ENCODE data around the gene KCNJ3. TPM values are rescaled to one million over a fixed set of nuclear protein-coding genes. Genes with fewer than 3 reads are reported as not detected.

The KCNJ3 gene
- total and polyA plus RNA-seq, 2 donors: 0.21 TPM; not detected in 1

- H3K4me3 ChIP-seq (ENCODE audit: low read length in 2 of 2): no peak overlapping the region
- no peaks in the 10 kb centered on the region for H3K9me3 ChIP-seq (ENCODE audit: control insufficient read depth in 2 of 2, insufficient read depth in 1 of 2, low read length in 1 of 2)
- no peaks in the 10 kb centered on the region for H3K4me1 ChIP-seq (ENCODE audit: control insufficient read depth in 2 of 2, insufficient read depth in 2 of 2, low read length in 2 of 2)
- 87% methylated on average over 6 of the region's 6 CpGs for WGBS
- DNase-seq (ENCODE audit: low read depth in 6 of 9, low spot score in 9 of 9): no peak
- no peaks in the 10 kb centered on the region for H3K36me3 ChIP-seq (ENCODE audit: control insufficient read depth in 2 of 2, insufficient read depth in 2 of 2, low read length in 1 of 2)
- H3K27ac ChIP-seq (ENCODE audit: low read depth in 1 of 2, low read length in 1 of 2): no peak overlapping the region
- no peaks in the 10 kb centered on the region for H3K27me3 ChIP-seq (ENCODE audit: control insufficient read depth in 2 of 2, insufficient read depth in 1 of 2, low read length in 1 of 2)
These were observed 25.8 kb downstream of the KCNJ3 start for GRCh38 chr2:154724194-154724797.

DNA sequence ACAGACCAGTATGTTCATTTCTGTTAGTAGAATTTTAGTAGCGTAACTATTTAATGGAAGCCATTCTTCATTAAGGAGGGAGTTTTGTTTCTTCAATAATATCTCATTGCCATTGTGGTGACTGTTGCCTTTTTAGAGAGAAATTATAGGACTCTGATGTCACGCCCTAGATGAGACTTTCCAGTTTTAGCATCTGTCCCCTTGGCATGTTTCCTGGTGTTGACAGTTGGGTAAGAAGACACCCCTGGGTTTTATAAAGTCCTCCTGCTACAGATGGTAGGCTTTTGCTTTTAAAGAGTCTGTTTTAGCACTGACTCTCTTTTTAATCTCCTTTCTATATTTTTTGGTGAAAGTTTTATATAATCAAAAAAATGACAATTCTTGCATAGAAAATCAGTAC lies 41.9 kb downstream of the KCNJ3 start:
- Histone ChIP-seq H3K4me1 (ENCODE audit: control insufficient read depth in 2 of 2, insufficient read depth in 2 of 2, low read length in 2 of 2) (no peaks in the 10 kb centered on the region), H3K9me3 (ENCODE audit: control insufficient read depth in 2 of 2, insufficient read depth in 1 of 2, low read length in 1 of 2) (no peaks in the 10 kb centered on the region), H3K27me3 (ENCODE audit: control insufficient read depth in 2 of 2, insufficient read depth in 1 of 2, low read length in 1 of 2) (no peaks in the 10 kb centered on the region), H3K4me3 (ENCODE audit: low read length in 2 of 2) (no peak overlapping the region), H3K27ac (ENCODE audit: low read depth in 1 of 2, low read length in 1 of 2) (no peak overlapping the region), H3K36me3 (ENCODE audit: control insufficient read depth in 2 of 2, insufficient read depth in 2 of 2, low read length in 1 of 2) (no peaks in the 10 kb centered on the region)
- DNase-seq (ENCODE audit: low read depth in 6 of 9, low spot score in 9 of 9): no peak
- WGBS: 91% methylated on average over 2 of the region's 2 CpGs

- Histone ChIP-seq H3K36me3 (ENCODE audit: control insufficient read depth in 2 of 2, insufficient read depth in 2 of 2, low read length in 1 of 2) (no peaks in the 10 kb centered on the region), H3K27ac (ENCODE audit: low read depth in 1 of 2, low read length in 1 of 2) (no peak overlapping the region), H3K4me1 (ENCODE audit: control insufficient read depth in 2 of 2, insufficient read depth in 2 of 2, low read length in 2 of 2) (no peaks in the 10 kb centered on the region), H3K4me3 (ENCODE audit: low read length in 2 of 2) (no peak overlapping the region), H3K27me3 (ENCODE audit: control insufficient read depth in 2 of 2, insufficient read depth in 1 of 2, low read length in 1 of 2) (no peaks in the 10 kb centered on the region), H3K9me3 (ENCODE audit: control insufficient read depth in 2 of 2, insufficient read depth in 1 of 2, low read length in 1 of 2) (no peaks in the 10 kb centered on the region)
- DNase-seq (ENCODE audit: low read depth in 6 of 9, low spot score in 9 of 9): no peak
- WGBS: 98% methylated on average over 1 of the region's 1 CpG
These were observed 60.4 kb downstream of the KCNJ3 start for GRCh38 chr2:154758871-154759270.

GRCh38 chr2:154762638-154763037 lies 64.1 kb downstream of the KCNJ3 start:
- DNase-seq (ENCODE audit: low read depth in 6 of 9, low spot score in 9 of 9): no peak
- no peak overlapping the region for H3K4me3 ChIP-seq (ENCODE audit: low read length in 2 of 2)
- H3K9me3 ChIP-seq (ENCODE audit: control insufficient read depth in 2 of 2, insufficient read depth in 1 of 2, low read length in 1 of 2): no peaks in the 10 kb centered on the region
- no peaks in the 10 kb centered on the region for H3K36me3 ChIP-seq (ENCODE audit: control insufficient read depth in 2 of 2, insufficient read depth in 2 of 2, low read length in 1 of 2)
- H3K27ac ChIP-seq (ENCODE audit: low read depth in 1 of 2, low read length in 1 of 2): no peak overlapping the region
- no peaks in the 10 kb centered on the region for H3K27me3 ChIP-seq (ENCODE audit: control insufficient read depth in 2 of 2, insufficient read depth in 1 of 2, low read length in 1 of 2)
- 82% methylated on average over 2 of the region's 2 CpGs for WGBS
- no peaks in the 10 kb centered on the region for H3K4me1 ChIP-seq (ENCODE audit: control insufficient read depth in 2 of 2, insufficient read depth in 2 of 2, low read length in 2 of 2)

DNA sequence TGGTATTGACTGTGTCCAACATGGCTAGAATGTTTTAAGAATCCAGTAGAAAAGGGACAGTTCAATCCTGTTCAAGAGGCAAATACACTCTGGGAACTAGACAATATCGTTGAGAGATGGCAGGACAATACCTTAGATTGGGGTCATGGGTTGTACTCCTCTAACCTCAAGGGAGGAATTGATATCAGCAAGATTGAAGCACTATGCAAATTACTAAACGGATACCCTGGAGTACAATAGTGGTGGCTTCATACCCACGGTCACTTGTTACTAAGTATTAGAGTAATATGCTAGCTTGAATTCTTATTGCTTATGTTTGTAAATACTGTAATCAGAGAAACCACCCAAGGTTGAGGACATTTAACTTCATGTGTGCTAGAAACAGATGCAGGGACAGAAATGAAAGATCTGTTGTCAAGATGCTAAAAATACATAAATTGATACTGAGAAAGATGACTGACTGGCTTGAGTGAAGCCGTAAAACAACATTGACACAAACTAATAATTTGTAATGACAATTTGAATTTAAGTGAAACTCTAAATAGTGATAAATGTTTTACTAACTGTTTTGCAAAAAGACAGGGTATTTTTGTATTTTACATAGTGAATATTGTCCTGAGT lies 73.3 kb downstream of the KCNJ3 start:
- Histone ChIP-seq H3K27ac (ENCODE audit: low read depth in 1 of 2, low read length in 1 of 2) (no peak overlapping the region), H3K36me3 (ENCODE audit: control insufficient read depth in 2 of 2, insufficient read depth in 2 of 2, low read length in 1 of 2) (no peaks in the 10 kb centered on the region), H3K4me1 (ENCODE audit: control insufficient read depth in 2 of 2, insufficient read depth in 2 of 2, low read length in 2 of 2) (no peaks in the 10 kb centered on the region), H3K9me3 (ENCODE audit: control insufficient read depth in 2 of 2, insufficient read depth in 1 of 2, low read length in 1 of 2) (no peaks in the 10 kb centered on the region), H3K27me3 (ENCODE audit: control insufficient read depth in 2 of 2, insufficient read depth in 1 of 2, low read length in 1 of 2) (no peaks in the 10 kb centered on the region), H3K4me3 (ENCODE audit: low read length in 2 of 2) (no peak overlapping the region)
- WGBS: 95% methylated on average over 4 of the region's 4 CpGs
- DNase-seq (ENCODE audit: low read depth in 6 of 9, low spot score in 9 of 9): no peak

DNA sequence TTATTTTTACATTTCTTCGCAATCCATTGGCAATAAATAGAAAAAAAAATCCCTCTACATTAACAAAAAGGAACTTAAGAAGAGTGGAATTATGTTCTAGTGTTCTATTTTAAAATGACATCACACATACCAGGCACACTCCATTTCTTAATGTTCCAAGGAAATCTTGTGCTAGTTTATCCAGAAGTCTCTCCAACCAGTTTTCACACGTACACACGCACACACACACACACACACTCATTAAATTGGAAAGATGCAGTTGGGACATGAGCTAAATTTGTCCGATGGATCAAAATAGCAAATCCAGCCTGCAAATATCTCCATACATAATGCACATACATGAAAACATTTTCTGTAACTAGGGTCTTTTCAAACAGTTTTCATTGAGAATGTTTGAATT lies 78.3 kb downstream of the KCNJ3 start:
- H3K27me3 ChIP-seq (ENCODE audit: control insufficient read depth in 2 of 2, insufficient read depth in 1 of 2, low read length in 1 of 2): no peaks in the 10 kb centered on the region
- no peaks in the 10 kb centered on the region for H3K36me3 ChIP-seq (ENCODE audit: control insufficient read depth in 2 of 2, insufficient read depth in 2 of 2, low read length in 1 of 2)
- no peak for DNase-seq (ENCODE audit: low read depth in 6 of 9, low spot score in 9 of 9)
- 95% methylated on average over 4 of the region's 4 CpGs for WGBS
- no peak overlapping the region for H3K4me3 ChIP-seq (ENCODE audit: low read length in 2 of 2)
- no peak overlapping the region for H3K27ac ChIP-seq (ENCODE audit: low read depth in 1 of 2, low read length in 1 of 2)
- no peaks in the 10 kb centered on the region for H3K4me1 ChIP-seq (ENCODE audit: control insufficient read depth in 2 of 2, insufficient read depth in 2 of 2, low read length in 2 of 2)
- H3K9me3 ChIP-seq (ENCODE audit: control insufficient read depth in 2 of 2, insufficient read depth in 1 of 2, low read length in 1 of 2): no peaks in the 10 kb centered on the region

DNA sequence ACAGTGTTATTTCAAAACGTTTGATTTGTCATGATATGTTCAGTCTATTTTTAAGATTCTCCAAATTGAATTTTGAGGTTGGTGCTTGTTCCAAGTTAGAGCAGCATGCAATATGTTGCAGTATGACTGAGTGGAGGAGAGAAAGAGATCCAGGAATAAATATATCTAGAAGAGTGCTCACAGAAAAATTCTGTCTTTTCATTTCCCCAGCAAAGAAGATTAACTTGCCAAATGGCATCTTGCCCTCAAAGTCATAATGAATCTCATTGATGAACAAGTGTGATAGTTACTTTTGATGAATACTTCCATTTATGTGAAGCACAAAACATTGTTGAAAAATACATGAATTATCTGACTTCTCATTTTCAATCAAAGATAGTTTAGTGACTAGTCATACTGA lies 95.9 kb downstream of the KCNJ3 start:
- no peak for DNase-seq (ENCODE audit: low read depth in 6 of 9, low spot score in 9 of 9)
- Histone ChIP-seq H3K27ac (ENCODE audit: low read depth in 1 of 2, low read length in 1 of 2) (no peak overlapping the region), H3K9me3 (ENCODE audit: control insufficient read depth in 2 of 2, insufficient read depth in 1 of 2, low read length in 1 of 2) (no peaks in the 10 kb centered on the region), H3K36me3 (ENCODE audit: control insufficient read depth in 2 of 2, insufficient read depth in 2 of 2, low read length in 1 of 2) (no peaks in the 10 kb centered on the region), H3K4me3 (ENCODE audit: low read length in 2 of 2) (no peak overlapping the region), H3K27me3 (ENCODE audit: control insufficient read depth in 2 of 2, insufficient read depth in 1 of 2, low read length in 1 of 2) (no peaks in the 10 kb centered on the region), H3K4me1 (ENCODE audit: control insufficient read depth in 2 of 2, insufficient read depth in 2 of 2, low read length in 2 of 2) (no peaks in the 10 kb centered on the region)
- 82% methylated on average over 1 of the region's 1 CpG for WGBS

DNA sequence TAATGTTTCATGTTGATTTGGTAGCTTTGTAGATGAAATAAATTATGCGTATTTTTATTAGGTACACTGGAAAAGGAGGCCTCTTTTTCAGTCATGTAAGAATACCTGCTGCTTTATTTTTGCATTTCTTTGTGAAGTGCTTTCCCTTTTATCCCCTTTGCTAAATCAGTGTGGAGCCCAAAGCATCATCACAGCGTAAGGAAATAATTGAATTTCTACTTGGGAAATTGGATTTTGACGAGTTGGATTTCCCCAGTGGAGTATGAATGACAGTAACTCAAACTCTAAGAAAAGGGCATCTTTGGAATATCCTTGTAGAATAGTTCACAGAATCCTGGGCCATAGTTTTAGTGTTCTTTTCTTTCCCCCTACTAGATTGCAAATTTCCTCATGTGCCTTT lies 97.2 kb downstream of the KCNJ3 start:
- H3K4me1 ChIP-seq (ENCODE audit: control insufficient read depth in 2 of 2, insufficient read depth in 2 of 2, low read length in 2 of 2): no peaks in the 10 kb centered on the region
- 90% methylated on average over 3 of the region's 3 CpGs for WGBS
- no peaks in the 10 kb centered on the region for H3K36me3 ChIP-seq (ENCODE audit: control insufficient read depth in 2 of 2, insufficient read depth in 2 of 2, low read length in 1 of 2)
- no peak overlapping the region for H3K4me3 ChIP-seq (ENCODE audit: low read length in 2 of 2)
- no peak for DNase-seq (ENCODE audit: low read depth in 6 of 9, low spot score in 9 of 9)
- H3K9me3 ChIP-seq (ENCODE audit: control insufficient read depth in 2 of 2, insufficient read depth in 1 of 2, low read length in 1 of 2): no peaks in the 10 kb centered on the region
- H3K27me3 ChIP-seq (ENCODE audit: control insufficient read depth in 2 of 2, insufficient read depth in 1 of 2, low read length in 1 of 2): no peaks in the 10 kb centered on the region
- H3K27ac ChIP-seq (ENCODE audit: low read depth in 1 of 2, low read length in 1 of 2): no peak overlapping the region

DNA sequence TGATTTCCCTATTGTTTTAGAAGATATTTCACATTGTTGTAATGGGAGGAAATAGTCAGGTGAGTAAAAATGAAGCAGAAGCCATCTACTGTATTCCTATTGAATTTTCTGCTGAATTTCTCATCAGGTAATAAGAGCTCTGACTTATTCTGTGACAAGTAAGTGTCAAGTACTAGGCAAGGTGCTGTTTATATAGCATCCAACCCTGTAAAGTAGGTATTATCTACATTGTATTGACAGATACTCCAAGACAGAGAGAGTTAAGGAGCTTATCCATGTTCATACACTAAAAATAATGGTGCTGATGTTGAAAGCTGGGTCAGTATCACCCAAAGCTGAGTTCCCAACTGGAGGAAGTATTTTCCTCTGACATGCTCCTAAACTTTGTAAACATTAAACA lies 106.0 kb downstream of the KCNJ3 start:
- no peak for DNase-seq (ENCODE audit: low read depth in 6 of 9, low spot score in 9 of 9)
- H3K9me3 ChIP-seq (ENCODE audit: control insufficient read depth in 2 of 2, insufficient read depth in 1 of 2, low read length in 1 of 2): no peaks in the 10 kb centered on the region
- no peaks in the 10 kb centered on the region for H3K36me3 ChIP-seq (ENCODE audit: control insufficient read depth in 2 of 2, insufficient read depth in 2 of 2, low read length in 1 of 2)
- H3K4me1 ChIP-seq (ENCODE audit: control insufficient read depth in 2 of 2, insufficient read depth in 2 of 2, low read length in 2 of 2): no peaks in the 10 kb centered on the region
- H3K27me3 ChIP-seq (ENCODE audit: control insufficient read depth in 2 of 2, insufficient read depth in 1 of 2, low read length in 1 of 2): no peaks in the 10 kb centered on the region
- H3K27ac ChIP-seq (ENCODE audit: low read depth in 1 of 2, low read length in 1 of 2): no peak overlapping the region
- H3K4me3 ChIP-seq (ENCODE audit: low read length in 2 of 2): no peak overlapping the region

All from thymus (tissue), 11 donors.